Muscle of back (tissue), 11 donors: Measurements from ENCODE around the gene MRGPRD. TPM values are rescaled to one million over a fixed set of nuclear protein-coding genes. Genes with fewer than 3 reads are reported as not detected.
"Not testable (repeated sequence)": the region's sequence is repeated elsewhere in the genome, so short reads cannot be mapped to it uniquely, and the experiment has no call there.

ENCODE experiments used
- DNase-seq, 3 donors: peaks; one replicate each; pipeline versions ENCODE4 v3.0.0 to v3.0.0-alpha.2; 2013
- polyA plus RNA-seq, 10 donors: library from polyadenylated mRNA; unstranded; fragments of 120-200 nt; gene quantifications; one replicate each; pipeline ENCODE4 v1.2.1, GENCODE V29; 2013; ENCODE audit not compliant: insufficient read length in 10 of 10

MRGPRD gene
- polyA plus RNA-seq, 10 donors: 0.21 to 0.25 TPM; not detected in 8

GRCh38 chr11:69006816-69007215 is 26.0 kb upstream of the MRGPRD start:
- no peak for DNase-seq

DNA sequence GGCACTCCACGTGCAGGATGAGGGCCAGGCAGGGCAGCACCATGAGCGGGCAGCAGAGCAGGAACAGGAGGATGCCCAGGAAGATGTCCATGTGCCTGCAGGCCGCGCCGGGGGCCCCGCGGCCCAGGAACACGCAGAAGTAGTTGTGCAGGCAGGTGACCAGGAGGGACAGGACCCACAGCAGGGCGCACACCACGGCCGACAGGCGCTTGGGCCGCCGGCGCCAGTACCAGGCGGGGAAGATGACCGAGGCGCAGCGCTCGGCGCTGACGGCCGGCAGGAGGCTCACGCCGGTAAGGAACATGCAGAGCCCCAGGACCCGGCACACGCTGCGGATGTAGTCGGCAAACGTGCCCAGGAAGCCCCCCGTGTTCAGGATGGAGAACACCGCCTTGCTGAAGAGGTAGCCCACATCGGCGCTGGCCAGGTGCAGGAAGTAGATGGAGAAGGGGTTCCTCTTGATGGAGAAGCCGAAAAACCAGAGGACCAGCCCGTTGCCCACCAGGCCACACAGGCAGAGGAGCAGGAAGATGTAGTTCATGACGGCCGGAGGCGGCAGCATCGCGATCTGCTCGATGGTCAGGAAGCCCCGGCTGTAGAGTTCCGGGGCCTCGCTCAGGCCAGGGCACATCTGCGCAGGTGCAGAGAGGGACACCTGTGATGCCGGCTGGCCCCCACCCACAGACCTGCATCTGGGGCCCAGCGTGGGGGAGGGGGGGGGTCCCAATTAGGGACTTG is 25.0 kb upstream of the MRGPRD start:
- DNase-seq: no peak

DNA sequence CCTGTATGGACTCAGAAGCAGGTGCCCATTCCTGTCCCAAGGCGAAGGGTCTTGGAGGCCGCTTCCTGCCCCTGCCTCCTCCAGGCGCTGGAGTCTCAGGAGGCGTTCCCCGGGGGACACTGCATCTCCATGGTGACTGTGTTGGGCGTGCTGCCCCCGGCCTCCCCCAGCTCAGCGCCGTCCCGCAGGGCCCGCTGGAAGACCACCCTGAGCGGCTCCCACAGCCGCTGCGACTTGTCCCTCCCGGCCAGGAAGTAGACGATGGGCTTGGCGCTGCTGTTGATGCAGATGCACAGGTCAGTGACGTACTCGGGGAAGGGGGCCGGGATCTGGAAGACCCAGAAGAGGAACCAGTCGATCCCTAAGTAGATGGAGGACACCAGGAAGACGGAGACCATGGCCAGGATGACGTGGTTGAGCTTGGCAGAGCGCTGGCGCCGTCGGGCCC is 24.4 kb upstream of the MRGPRD start:
- no peak for DNase-seq

GRCh38 chr11:69004411-69005182 is 23.8 kb upstream of the MRGPRD start:
- no peak for DNase-seq

DNA sequence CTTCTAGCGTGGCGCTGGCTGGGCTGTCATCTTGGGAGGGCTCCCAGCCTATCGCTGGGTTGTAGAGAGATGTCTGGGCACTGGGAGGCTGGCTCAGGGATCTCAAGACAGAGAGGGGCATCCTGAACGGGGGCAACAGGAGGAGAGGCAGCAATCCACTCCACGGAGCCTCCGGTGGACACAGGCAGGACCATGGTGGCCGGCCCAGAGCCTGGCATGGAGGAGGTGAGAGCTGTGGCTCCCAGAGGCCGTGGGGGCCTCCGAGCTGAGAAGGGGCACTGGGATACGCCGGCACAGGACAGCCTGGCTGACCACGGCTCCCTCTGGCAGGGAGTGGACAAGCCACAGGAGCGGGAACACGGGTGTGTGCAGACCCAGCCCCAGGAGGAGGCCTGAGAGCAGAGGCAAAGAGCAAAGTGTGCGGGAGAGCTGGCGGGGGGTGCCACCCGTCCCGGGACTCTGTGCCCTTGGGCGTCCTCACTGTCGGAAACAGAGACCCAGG is 23.1 kb upstream of the MRGPRD start:
- no peak for DNase-seq

- DNase-seq: no peak
Measured at GRCh38 chr11:69003301-69003865, 22.6 kb upstream of the MRGPRD start.

GRCh38 chr11:69002570-69003231 is 21.9 kb upstream of the MRGPRD start:
- DNase-seq: no peak

GRCh38 chr11:69002110-69002569 is 21.4 kb upstream of the MRGPRD start:
- DNase-seq: no peak

DNA sequence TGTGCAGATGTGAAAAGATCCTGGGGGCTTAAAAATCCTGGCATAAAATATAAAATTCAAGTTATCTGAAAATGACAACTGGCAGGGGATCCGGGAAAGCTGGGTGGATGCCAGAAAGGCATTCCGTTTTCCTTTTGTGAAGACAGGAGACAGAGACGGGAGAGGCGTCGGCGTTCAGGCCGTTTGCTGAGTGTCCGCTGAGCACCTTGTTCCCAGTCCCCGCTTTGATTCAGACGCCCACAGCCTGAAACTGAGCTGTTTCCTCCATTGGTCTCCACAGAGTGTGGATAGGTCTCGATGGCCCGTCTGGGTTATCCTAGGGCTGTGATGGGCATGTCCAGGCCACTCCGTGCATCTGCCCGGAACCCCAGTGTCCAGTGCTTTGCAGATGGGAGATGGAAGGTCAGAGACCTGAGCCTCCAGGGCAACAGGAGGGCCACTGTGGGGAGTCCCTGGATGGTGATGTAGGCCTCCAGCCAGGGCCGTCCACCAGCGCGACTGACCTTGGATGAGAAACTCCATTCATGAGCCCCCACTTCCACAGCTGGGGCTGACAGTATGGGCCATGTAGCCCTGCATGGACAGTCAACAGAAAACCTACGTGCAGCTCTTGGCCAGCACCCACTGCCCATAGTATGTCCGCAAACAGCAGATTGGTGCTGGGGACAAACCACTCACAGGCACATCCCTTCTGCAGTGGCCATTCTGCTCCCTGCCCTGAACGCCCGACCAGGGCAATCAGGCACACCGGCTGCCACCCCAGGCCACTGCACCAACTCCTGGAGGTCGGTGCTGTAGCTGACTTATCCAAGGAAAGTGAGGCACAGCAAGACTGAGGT is 20.7 kb upstream of the MRGPRD start:
- DNase-seq: peak in 1 of 3 donors; percentile 33

GRCh38 chr11:69000831-69001242 is 20.1 kb upstream of the MRGPRD start:
- DNase-seq: peak; percentile 72 to 83 (median 73)

GRCh38 chr11:69000391-69000790 is 19.6 kb upstream of the MRGPRD start:
- DNase-seq: no peak

GRCh38 chr11:68999748-69000355 is 19.1 kb upstream of the MRGPRD start:
- DNase-seq: not testable (repeated sequence)

- no peak for DNase-seq
Measured at GRCh38 chr11:68999093-68999747, 18.4 kb upstream of the MRGPRD start.

- DNase-seq: peak in 2 of 3 donors; percentile 44 to 63
Measured at GRCh38 chr11:68998390-68998911, 17.7 kb upstream of the MRGPRD start.

- DNase-seq: no peak
Measured at GRCh38 chr11:68997995-68998348, 17.2 kb upstream of the MRGPRD start.

GRCh38 chr11:68997124-68997994 is 16.6 kb upstream of the MRGPRD start:
- DNase-seq: no peak

GRCh38 chr11:68996376-68997123 is 15.8 kb upstream of the MRGPRD start:
- no peak for DNase-seq

GRCh38 chr11:68994894-68995285 is 14.1 kb upstream of the MRGPRD start:
- no peak for DNase-seq
